CD4-positive, alpha-beta T cell treated with Interleukin-1 beta for 1 hour (primary cell): ENCODE data around the gene RRP36.
"Not testable (repeated sequence)": the region's sequence is repeated elsewhere in the genome, so short reads cannot be mapped to it uniquely, and the experiment has no call there.

ENCODE experiments used
- DNase-seq, 2 donors: peaks; one replicate each; pipeline ENCODE4 v3.0.0-alpha.2; 2020 to 2022

RRP36 gene, protein sequence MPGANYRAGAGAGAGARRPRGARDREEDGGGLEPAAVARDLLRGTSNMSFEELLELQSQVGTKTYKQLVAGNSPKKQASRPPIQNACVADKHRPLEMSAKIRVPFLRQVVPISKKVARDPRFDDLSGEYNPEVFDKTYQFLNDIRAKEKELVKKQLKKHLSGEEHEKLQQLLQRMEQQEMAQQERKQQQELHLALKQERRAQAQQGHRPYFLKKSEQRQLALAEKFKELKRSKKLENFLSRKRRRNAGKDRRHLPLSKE

DNA sequence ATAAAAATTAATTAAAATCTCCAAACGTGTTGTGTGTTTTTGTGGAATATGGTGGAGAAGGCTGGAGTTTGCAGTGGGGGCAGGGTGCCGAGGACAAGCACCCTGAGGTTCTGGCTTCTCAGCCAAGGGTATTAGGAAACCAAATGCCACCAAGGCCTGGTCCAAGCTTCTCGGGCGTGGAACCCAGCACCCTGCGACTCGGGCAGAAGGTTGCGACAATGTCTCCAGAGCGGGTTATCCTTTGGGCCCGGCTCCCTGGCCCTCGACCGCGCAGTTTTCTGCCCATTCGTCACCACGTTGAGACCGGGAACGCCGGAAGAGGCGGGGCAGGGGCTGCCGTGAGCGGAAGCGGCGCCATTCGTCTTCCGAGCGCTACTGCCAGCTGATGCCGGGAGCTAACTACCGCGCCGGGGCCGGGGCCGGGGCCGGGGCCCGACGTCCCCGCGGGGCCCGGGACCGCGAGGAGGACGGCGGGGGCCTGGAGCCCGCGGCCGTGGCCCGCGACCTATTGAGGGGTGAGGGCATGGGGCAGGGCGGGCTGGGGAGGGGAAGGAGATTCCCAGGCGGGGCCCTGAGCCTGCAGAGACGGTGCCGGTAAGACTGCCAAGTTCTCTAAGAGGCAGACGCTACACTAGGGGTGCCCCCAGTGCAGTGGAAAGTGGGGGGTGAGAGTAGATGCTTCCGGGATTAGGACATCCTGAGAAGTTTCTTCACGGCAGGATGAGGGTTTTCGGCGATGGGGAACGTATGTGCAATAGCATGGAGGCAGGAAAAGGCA lies at the start of gene RRP36:
Gene RRP36 (plus strand): TSS at position 354 of the 778 bp plus-strand sequence. CDS start 32 bp downstream, at position 386.
- DNase-seq: peak; percentile 59 to 64

GRCh38 chr6:42971746-42972327 lies 49.6 kb upstream of the RRP36 start:
- DNase-seq: no peak

GRCh38 chr6:42973926-42974325 lies 47.5 kb upstream of the RRP36 start:
- no peak for DNase-seq

GRCh38 chr6:42974919-42975505 lies 46.4 kb upstream of the RRP36 start:
- no peak for DNase-seq

DNA sequence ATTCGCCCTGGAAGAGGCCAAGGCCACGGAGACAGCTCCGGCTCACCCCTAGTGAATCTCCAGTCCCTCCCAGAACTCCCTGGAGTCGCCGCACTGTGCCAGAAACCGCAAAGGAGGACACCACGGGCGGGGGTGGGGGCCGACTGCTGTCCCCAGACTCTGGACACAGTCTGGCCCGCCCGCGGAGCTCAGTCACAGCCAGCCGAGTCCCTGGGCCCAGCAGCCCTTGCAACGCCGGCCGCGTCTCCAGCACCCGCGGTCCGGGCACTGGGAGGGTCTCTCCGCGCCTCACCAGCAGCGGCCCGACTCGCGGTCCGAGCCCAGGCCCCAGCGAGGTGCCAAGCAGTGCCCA lies 43.0 kb upstream of the RRP36 start:
- no peak for DNase-seq

- peak; percentile 93 to 95 for DNase-seq
Measured at GRCh38 chr6:42978839-42979522, 42.4 kb upstream of the RRP36 start, which contains the start of gene PEX6. Gene PEX6, minus strand, starts transcription at chr6:42979181. Its CDS starts 31 bp downstream, at chr6:42979150.

- no peak for DNase-seq
Measured at GRCh38 chr6:42979523-42980177, 41.8 kb upstream of the RRP36 start.

DNA sequence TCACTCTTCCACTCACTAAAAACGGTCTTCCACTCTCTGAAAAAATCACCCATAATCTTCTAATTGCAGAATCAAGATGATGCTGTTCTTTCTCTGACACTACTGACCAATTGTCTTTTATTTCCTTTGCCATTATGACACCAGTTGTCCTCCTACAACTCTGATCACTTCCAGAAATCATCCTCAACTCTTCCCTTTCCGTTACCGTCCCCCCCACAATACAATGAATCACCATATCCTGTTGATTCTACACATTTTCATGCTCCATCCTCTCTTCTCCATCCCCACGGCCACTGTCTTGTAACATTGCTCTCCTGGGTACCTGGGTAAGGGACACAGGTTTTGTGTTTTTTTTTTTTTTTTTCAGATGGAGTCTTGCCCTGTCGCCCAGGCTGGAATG lies 39.6 kb upstream of the RRP36 start:
- DNase-seq: no peak

GRCh38 chr6:42984001-42984923 lies 37.2 kb upstream of the RRP36 start, which contains the start of gene PPP2R5D:
Gene PPP2R5D, plus strand, starts transcription at chr6:42984570. Its CDS starts 108 bp downstream, at chr6:42984678.
- DNase-seq: peak; percentile 98 to 99

- DNase-seq: no peak
Measured at GRCh38 chr6:42984924-42985475, 36.4 kb upstream of the RRP36 start.

GRCh38 chr6:42987533-42988451 lies 33.6 kb upstream of the RRP36 start:
- no peak for DNase-seq

DNA sequence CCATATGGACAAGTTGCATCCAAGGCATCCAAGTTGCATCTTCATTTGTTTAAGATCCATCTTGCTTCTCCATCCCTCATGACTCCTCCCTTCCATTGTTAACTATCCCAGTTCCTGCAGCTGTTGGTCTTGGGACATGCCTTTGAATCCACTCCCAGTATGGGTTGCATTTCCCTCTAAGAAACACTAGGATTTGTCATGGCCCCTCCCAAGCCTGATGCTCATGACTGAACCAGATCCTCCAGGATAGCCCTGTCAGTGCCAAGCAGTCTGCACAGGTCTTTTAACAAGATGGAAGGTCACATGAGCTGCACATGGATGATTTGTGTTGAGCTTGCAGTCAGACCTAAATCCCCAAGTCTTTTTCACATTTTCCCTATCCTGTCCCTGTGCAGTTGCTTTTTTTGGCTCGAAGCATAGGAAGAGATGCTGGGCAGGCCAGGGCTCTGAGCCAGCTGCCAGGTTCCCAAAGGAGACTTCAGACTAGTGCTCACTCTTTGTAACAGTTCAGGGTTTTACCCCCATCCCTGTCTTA lies 32.9 kb upstream of the RRP36 start:
- DNase-seq: no peak

- no peak for DNase-seq
Measured at GRCh38 chr6:42989923-42990322, 31.5 kb upstream of the RRP36 start.

DNA sequence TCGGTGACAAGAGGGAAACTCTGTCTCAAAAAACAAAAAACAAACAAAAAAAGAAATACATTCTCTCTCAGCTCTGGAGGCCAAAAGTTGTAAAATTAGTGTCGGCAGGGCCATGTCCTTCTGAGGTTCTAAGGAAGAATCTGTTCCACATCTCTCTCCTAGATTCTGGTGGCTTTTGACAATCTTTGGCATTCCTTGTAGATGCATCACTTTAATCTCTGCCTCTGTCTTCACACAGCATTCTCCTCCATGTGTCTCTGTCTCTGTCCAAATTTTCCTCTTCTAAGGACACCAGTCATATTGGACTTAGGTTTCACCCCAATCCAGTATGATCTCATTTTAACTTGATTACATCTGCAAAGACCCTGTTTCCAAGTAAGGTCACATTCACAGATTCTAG lies 28.0 kb upstream of the RRP36 start:
- no peak for DNase-seq

DNA sequence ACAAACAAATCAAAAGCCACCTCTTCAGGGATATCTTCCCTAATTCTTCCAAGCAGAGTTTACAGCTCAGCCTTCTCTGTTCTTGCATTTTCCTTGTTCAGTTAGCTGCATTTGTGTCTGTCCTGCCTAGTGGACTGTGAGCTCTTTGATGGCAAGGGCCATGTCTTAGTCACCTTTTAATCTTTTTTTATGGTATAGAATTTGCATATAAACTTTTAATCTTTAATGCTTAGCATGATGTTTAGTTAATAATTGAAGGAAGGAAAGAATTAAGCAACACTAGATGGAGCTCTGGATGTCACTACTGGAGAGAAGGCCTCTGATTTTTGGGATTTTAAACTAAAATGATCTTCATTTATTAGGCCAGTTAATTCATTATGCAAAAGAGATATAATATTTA lies 24.9 kb upstream of the RRP36 start:
- DNase-seq: no peak

DNA sequence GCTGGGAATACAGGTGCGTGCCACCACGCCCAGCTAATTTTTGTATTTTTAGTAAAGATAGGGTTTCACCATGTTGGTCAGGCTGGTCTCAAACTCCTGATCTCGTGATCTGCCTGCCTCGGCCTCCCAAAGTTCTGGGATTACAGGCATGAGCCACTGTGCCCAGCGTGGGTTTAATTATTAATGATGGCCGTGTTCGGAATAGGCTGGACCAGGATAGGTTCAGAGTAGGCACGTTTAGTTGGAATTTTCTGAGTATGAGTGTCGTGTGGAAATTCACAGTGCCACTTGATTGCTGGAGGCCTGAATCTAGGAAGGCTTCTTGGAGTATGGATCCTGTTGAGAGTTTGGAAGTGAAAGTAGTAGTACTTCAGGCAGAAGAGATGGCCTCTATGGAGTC lies 23.2 kb upstream of the RRP36 start:
- DNase-seq: not testable (repeated sequence)

- no peak for DNase-seq
Measured at GRCh38 chr6:43001843-43002242, 19.6 kb upstream of the RRP36 start.

DNA sequence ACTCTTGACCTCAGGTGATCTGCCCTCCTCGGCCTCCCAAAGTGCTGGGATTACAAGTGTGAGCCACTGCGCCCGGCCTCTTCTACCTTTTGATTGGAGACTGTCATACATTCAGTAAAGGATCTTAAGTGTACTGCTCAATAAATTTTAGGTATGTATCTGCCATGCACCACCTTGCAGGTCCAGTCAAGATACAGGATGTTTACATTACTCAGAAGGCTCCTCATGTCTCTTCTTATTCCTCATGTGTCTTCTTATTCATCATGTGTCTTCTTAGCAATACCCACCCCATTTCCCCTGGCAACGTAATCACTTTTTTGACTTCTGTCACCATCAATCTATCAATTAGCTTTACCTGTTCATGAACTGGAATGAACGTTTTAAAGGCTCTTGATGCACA lies 15.6 kb upstream of the RRP36 start:
- DNase-seq: no peak

DNA sequence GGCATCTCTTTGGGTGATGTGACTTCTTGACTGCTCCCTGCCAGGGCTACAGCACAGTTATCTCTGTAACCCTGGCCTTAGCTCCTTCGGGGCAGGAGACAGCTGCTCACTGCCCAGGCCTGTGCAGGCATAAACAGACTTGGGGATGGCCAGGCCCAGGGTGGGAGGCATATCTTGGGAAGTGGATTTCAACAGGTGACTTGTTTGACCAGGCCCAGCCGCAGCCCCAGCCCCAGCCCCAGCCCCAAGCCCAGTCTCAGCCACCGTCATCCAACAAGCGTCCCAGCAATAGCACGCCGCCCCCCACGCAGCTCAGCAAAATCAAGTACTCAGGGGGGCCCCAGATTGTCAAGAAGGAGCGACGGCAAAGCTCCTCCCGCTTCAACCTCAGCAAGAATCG lies 15.2 kb upstream of the RRP36 start:
- DNase-seq: no peak
